ENCODE measurements around the gene DCP1A.

- no peak for TF ChIP-seq POLR2AphosphoS5 (IDR thresholded peaks at IDR 0.05; ENCODE audit: low read depth, low read length)
- TF ChIP-seq SIN3A (IDR thresholded peaks at IDR 0.05; ENCODE audit: borderline replicate concordance, insufficient read depth, low read length): no peak
- TF ChIP-seq REST (IDR thresholded peaks at IDR 0.05; ENCODE audit: insufficient read depth in 1 of 2, low read depth in 2 of 2, low read length in 2 of 2): no peak
These were observed 28.8 kb downstream of the DCP1A start for GRCh38 chr3:53318522-53318921.

All from PFSK-1 (cell line).